Renal cortex interstitium (tissue), 11 donors: Measurements from ENCODE around the gene INSIG2. TPM values are rescaled to one million over a fixed set of nuclear protein-coding genes. Genes with fewer than 3 reads are reported as not detected.

Source experiments
- DNase-seq, 11 donors: peaks; one replicate each; pipeline ENCODE4 v3.0.0-alpha.2; 2013; ENCODE audit warnings: low read depth in 9 of 11, low spot score in 4 of 11; ENCODE audit errors: extremely low read depth in 1 of 11
- polyA plus RNA-seq, 3 donors: library from polyadenylated mRNA; unstranded; fragments of 120-200 nt; gene quantifications; one replicate each; pipeline ENCODE4 v1.2.1, GENCODE V29; 2013; ENCODE audit not compliant: insufficient read length in 3 of 3

INSIG2 gene
- polyA plus RNA-seq, 3 donors: 28.1 to 40.2 (median 32.5) TPM

DNA sequence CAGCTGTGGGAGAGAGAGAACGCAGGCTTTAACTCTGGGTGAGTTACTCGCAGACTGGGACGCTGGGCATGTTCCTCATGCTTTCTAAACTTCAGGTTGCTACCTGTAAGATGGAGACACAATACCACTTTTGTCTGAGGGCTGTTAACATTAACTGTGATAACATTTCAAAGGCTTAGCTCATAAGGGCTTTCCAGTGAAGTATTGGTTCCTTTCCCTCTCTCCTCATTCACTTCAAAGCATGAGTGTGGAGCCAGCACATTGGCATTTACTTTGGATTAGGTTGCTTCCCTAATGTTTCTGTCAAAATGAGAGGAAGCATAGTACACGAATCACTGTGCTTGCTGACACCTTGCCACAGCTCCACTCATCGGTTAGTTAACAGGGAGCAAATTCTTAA, 30.2 kb downstream of the INSIG2 start:
- DNase-seq: no peak

DNA sequence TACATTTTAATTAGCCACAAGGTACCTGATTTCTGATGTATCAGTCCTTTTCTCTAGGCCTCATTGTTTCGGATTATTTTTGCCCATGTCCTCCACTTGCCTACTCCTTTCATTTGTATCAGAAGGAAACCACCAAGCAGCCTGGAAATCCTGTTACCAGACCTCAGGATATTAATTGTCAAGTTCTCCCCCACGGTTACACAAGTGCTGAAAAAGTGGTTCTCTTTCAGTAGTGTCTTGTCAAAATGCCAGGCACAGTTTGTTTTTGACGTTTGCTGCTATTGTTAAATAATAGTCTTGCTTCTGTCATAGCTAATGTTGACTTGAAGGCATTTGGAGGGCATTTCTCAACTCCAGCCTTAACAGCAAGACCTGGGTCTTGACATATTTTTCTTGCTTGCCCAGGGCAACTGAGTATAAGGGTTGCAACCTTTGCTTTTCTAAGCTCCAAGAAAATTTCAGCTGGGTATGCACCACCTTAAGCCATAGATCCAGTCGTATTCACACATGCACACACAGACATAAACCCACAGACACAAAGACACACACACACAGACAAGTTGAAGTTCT, 31.0 kb downstream of the INSIG2 start:
- no peak for DNase-seq

DNA sequence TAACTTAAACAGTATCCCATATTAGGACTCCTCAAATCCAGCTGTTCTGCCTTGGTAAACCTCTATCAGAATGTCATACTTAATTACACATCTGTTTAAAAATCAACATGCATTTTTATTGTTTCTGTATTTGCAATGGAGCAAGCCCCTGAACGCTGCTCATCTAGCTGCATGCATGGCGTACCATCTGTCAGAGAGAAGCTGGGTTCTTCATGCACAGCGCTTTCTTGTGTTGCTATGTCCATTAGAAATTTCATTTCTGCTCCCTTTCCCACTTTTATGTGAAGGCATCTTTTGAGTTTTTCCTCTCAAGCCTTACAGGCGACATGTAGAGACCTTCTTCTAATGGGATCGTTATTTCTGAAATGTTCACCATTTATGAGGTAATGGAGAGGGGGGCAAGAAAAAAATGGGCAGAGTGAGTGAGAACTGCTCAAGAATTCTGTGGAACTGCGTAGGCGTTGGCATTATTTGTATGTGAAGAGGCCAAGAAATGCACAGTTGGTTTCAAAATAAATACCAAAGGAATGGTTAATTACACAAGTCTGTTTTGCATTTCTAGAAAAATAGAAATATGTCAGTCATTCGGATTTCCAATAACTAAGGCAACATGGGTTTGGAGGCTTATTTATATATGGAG, 31.6 kb downstream of the INSIG2 start:
- no peak for DNase-seq

DNA sequence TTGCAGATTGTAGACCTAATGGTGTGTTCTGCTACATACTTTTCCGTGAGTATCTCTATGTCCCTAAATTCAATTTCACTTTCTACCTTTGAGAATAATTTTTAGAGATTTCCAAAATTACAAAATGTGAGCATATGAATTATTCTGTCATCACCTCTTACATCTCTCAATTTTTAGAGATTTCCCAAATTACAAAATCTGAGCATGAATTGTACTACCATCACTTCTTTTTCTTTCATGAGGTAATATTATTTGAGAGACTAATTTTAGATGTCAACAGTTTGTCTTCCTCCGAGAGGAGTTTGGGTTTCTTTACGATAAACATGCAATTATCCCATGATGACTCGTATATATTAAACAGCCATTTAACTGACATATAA, 32.1 kb downstream of the INSIG2 start:
- no peak for DNase-seq

DNA sequence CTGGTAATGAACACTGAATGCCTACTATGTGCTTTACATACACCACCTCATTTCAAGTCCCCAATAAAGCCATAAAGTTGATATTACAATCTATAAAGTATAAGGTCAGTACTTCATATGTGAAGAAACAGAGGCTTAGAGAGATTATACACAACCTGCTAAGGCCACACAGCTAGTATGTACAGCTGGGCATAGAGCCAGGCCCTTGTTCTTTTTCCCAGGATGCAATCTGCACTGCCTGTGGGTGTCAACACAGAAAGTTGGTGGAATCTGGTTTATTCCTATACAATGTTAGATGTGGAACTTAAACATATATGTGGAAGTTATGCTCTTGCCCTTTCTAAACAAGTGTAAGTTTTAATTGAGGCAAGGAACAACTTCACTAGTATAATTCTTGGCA, 32.8 kb downstream of the INSIG2 start:
- no peak for DNase-seq

DNA sequence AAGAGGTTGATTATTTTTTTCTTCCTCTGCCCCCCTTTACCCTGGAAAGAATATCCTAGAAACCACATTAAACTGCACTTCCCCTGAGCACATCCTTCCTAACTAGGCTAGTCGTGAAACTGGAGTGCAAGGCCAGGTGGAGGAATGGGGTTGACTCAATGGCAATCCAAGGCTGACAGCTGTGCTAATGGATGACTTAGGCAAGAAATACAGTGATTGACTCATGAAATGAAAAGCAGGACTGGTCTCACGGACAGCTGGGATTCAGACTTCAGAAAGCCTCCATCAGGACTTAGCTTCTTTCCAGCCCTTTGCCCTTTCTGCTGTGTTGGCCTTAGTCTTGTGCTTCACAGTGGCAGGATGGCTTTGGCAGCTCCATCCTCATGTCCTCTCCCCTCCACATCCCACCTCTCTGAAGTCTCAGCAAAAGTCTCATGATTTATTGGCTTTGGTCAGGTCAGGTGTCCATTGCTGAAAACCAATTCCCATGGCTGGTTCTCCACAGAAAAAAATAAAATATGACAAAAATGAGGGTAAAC, 33.8 kb downstream of the INSIG2 start:
- no peak for DNase-seq

DNA sequence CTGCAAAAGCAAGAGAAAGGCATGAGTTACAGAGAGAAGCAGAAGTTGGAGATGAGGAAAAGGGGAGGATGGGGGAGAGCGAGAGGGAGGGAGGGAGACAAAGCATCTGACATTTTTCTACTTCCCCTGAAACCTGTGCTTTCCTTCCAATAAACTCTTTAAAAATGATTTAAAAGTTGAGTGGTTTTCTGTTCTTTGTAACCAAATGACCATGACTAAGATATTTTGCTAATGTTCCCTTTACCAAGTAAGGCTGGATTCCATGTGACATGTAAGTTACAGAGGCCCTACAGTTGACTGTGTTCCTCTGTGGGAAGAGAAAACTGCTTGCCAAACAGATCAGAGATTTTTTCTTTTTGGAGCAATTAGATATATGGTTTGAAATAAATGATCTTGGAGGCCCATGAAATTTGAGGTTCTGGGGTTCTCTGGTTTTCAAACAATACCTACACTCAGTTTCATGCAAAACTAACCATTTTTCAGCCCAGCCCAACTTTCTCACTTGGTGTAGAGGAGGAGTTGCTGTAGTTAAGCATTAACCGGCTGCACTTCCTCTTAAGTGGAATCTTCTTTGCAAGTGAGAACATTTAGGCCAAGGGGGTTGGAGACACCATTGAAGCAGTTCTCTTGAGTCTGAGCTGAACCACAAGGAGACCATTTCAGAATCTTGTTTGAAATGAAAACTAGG, 34.5 kb downstream of the INSIG2 start:
- peak in 1 of 11 donors; percentile 11 for DNase-seq

DNA sequence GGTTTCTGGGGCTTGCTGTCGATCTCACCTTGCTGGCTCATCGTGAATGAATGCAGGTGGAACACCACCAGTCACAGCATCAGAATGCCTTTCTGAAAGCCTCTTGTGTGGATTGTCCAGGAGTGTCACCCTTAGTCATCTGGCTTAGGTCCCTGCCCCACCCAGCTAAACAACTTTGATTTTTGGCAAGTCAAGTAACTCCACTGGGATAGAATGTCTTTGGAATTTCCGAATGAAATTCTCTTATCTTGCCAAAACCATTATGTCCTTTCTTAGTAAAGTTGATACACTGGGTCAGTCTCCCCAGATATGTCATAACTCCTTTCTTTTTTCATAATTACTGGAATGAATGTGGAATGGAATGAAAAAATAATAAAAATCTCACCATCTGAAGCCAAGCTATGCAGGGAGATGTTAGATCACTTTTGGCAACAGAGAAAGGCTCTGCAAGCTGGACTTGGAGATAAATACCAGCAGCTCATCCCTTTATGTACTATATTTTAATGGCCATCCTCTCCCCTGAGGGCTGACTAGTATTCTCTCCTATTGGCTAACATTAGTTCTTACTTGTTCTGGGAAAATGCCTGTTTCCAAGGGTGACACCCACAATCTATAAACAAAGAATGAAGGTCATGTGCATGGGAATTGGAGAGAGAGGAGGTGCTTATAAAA, 35.4 kb downstream of the INSIG2 start:
- DNase-seq: no peak

DNA sequence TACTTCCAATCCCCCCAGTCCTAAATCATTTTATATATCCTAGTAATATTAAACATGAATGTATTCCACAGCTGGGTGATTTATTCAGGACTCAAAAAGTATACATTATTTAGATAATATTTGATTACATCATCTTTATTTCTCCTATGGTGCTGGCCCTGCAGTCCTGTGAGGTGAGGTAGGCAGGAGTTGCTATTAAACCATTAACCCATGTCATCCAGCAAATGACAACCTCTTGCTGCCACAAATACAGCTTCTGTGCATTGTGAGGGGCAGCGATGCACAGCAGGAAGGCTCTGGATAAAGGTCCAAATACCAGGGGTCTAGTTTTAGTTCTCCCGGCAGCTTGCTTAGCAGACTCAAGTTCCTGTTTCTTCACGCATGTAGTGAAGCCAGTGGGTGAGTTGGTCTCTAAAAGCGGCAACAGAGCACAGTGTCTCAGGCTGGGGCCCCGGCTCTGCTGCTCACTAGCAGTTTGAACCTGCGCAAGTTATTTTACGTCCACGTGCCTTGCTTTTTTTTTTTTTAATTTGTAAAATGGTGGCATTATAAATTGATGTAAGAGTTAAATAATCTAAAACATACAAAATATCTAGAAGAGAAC, 36.1 kb downstream of the INSIG2 start:
- peak in 2 of 11 donors; percentile 14 to 24 for DNase-seq

DNA sequence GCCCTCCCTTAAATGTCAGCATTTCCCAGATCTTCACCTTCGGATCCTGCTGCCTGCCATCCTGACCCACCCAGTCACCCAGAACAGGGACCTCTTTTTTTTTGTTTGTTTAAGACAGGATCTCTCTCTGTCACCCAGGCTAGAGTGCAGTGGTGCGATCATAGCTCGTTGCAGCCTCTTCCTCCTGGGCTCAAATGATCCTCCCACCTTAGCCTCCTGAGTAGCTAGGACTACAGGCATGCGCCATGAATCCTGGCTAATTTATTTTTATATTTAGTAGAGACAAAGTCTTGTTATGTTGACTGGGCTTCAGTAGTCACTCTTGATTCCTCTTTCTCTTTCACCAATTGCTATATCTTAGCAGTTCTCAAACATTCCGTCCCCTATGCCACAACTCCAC, 39.0 kb downstream of the INSIG2 start:
- no peak for DNase-seq

DNA sequence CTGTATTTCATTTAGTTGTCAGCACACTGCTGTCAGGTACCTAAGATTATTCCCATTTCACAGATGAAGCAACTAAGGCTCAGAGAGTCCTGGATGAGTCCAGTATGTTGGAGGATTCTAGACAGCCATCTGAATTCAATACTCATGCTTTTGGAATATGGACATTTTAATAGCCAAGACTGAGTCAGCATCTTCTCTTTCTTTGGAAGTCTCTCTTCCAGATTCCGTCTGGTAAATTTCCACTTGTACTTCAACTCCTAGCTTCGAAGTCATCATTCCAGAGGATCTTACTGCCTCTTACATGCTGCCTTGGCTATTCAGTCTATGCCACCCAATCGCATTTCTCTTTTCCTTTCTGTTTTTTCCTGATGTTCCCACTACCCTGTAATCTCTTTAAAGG, 40.6 kb downstream of the INSIG2 start:
- DNase-seq: no peak

DNA sequence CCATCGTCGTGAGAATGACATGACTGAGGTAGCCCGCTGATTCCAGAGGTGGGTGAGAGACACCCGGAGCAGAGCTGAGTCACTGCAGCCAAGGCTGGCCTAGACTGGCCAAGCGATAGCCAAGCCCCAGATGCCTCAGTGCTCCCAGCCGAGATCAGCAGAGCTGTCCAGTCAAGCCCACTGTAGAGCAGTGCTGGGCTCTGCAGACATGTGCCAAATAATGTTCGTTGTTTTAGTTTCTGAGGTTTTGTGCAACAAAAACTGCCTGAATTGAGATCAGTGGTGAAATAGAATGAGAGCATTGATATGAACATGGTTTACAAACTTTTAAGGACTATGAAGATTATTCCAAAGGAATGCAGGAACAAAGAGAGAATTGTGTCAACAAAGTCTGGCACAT, 42.1 kb downstream of the INSIG2 start:
- DNase-seq: no peak

DNA sequence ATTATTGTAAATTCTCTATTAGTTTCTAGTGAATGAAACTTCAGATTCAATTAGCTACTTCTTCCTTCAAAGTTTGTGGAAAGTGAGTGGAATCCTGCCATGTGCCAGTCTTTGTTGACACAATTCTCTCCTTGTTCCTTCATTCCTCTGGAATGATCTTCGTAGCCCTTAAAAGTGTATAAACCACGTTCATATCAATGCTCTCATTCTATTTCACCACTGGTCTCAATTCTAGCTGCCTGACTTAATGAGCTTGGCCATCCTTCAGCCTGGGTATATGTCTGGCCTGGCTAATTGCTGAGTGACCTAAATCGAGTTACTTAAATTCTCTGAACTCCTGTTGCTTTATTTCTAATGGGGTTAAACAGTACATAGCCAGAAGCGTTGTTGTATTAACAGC, 43.5 kb downstream of the INSIG2 start:
- no peak for DNase-seq

DNA sequence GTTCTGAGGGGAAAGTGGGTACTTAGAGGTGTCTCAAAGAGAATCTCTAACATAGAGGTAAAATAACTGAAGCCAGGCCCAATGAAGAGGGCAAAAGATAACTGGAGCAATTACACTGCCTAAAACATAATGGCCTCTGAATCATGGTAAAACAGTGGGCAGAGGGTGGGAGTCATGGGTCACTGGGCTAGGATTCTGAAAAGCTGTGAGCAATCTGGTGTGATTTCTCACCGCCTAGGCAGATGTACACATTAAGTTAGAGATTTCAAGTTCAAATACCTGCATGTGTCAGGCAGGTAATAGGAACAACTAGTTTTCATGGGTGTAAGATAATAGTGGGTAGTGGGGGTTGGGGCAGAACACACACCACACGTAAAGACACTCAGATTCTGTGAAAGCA, 45.6 kb downstream of the INSIG2 start:
- DNase-seq: no peak

DNA sequence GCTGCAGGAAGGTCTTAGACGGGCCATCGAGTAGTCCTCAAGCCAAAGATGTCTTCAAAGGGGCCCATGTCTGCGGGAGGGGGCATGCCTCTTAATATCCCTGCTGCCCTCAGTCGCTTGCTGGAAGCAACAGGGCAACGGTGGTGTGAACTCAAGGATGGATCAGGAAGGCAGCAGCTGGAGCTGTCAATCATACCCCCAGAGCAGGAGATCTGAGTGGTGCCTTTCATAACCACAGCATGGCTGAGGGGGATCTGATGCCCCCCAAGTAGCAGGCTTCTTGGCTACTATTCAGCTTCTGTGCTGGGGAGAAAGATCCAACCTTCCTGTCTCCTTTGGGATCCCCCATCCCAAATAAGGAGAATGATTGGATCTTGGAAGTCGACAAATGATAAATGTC, 46.4 kb downstream of the INSIG2 start:
- DNase-seq: no peak

DNA sequence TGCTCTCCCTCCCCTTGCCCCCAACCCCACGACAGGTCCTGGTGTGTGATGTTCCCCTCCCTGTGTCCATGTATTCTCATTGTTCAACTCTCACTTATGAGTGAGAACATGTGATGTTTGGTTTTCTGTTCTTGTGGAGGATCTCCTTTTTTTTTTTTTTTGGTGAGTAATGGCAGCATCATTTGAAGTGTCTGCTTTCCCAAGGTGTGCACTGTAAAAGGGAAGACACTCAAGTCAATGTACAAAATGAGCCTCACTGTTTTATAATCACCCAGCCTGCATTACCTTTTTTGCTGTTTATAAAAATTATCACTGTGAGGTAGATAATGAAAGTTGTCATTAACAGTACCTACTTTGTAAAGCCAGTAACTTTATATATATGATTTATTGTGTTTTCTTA, 56.9 kb downstream of the INSIG2 start:
- DNase-seq: no peak

DNA sequence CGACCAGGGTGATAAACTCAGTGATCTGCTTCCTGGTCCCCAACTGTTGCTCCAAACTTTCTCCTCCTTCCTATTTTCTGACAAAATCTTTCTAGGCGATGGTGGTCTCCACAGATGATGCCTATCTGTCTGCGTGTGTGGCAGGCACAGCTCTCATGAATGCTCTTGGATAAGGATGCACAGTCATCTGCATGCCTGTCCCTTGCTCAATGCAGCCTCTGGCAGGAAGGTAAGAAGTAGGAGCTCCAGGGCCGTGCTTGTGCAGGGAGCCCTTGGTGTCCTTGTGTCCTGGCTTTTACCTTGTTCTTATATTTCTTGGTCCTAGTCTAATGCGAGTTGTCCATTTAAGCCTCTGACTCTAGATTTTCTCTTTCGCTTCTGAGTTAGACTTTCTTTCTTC, 57.5 kb downstream of the INSIG2 start:
- DNase-seq: no peak

DNA sequence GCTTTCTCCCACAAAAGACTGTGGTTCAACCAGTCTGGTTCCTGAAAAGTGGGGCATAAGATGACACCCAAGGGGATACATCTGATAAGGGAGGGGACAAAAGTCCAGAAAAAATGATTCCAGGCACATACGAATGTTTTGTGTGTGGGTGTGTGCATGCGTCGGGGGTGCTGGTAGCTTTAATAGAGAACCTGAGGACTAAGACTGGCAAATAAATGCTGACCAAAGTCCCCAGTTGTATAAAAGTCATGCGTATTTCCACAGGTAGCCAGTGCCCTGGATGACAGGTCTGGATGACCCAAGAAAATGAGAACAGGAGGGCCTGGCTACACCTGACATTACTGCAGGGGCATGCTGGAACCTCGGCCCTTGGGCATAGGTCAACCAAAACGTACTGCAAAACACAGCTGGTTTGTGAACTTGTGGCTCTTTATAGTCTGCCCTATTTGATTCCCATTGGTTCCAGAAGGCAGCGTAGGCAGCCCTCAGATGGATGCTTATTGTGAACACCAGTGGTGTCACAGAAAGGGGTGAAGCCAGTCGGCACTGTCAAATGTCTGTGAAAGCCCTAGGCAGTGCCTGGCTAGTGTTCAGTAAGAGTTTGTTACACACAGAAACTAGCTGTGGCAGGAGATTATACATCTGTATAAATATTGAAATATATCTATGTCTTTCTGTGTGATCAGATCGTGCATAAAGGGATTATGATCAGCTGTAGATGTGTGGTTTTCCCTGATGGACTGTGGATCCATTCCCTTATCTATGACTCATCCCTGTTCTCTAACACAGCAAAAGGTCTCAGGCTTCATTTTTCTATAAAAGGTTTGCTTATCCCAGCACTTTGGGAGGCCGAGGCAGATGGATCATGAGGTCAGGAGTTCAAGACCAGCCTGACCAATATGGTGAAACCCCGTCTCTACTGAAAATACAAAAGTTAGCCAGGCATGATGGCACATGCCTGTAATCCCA, 58.3 kb downstream of the INSIG2 start:
- no peak for DNase-seq

DNA sequence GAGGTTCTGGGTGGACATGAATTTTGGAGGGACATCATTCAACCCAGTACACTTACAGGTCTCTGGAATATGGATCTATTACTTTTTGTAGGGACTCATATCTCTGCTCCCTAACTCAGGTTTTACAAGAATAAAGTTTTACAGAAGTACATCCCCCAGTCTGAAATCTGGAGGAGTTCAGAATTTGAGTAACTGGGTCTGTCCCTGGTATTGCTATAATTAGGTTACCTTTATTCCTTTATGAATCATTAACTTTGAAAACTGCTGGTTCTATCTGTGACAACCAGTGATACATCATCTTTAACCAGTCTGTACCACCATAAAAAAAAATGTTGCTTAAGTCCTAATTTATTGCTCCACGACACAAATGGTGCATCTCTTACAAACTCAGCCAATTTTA, 59.9 kb downstream of the INSIG2 start:
- DNase-seq: no peak
